Fibroblast of lung (primary cell): ENCODE data around the gene RPS26. TPM values are rescaled to one million over a fixed set of nuclear protein-coding genes. Genes with fewer than 3 reads are reported as not detected.
A peak's percentile ranks its signal among the peaks of the same experiment; 100 is the strongest.

Experiments used
- DNase-seq, 2 donors: peaks; one replicate each; pipeline versions ENCODE4 v3.0.0 to v3.0.0-alpha.2; 2010; ENCODE audit warnings: low read depth in 2 of 2
- H2AFZ ChIP-seq: 2 replicates; pipeline ENCODE4 v1.5.1; 2012; ENCODE audit warnings: low read length, control low read depth, inconsistent platforms
- H3K27ac ChIP-seq: 2 replicates; pipeline ENCODE4 v1.5.1; 2011; ENCODE audit warnings: low read length, control low read depth; ENCODE audit not compliant: insufficient read depth
- H3K27me3 ChIP-seq: 2 replicates; pipeline ENCODE4 v1.5.1; 2011; ENCODE audit warnings: mild to moderate bottlenecking, low read length; ENCODE audit not compliant: control insufficient read depth, insufficient read depth
- H3K36me3 ChIP-seq: 2 replicates; pipeline ENCODE4 v1.5.1; 2011; ENCODE audit warnings: low read length; ENCODE audit not compliant: control insufficient read depth, insufficient read depth
- H3K4me1 ChIP-seq: 2 replicates; pipeline ENCODE4 v1.5.1; 2011; ENCODE audit warnings: low read length; ENCODE audit not compliant: control insufficient read depth, insufficient read depth; ENCODE audit errors: extremely low read depth
- H3K4me2 ChIP-seq: 2 replicates; pipeline ENCODE4 v1.5.1; 2011; ENCODE audit warnings: low read length, control low read depth; ENCODE audit not compliant: insufficient read depth; ENCODE audit errors: extremely low read depth
- H3K4me3 ChIP-seq, 4 experiments: fragments of 200-600 bp in 1 of 4; sonication (generic) in 1 of 4; replicated peaks in 1 of 4; 2 replicates each; pipeline ENCODE4 v1.5.1; 2011 to 2016; ENCODE audit warnings: low read length in 4 of 4, low read depth in 3 of 4, mild to moderate bottlenecking in 3 of 4, control low read depth in 2 of 4, inconsistent platforms in 1 of 4, mixed read lengths in 1 of 4; ENCODE audit not compliant: insufficient read depth in 1 of 4; ENCODE audit errors: control extremely low read depth in 1 of 4
- H3K79me2 ChIP-seq: 2 replicates; pipeline ENCODE4 v1.5.1; 2012; ENCODE audit warnings: mild to moderate bottlenecking, low read length, inconsistent platforms; ENCODE audit not compliant: control insufficient read depth, insufficient read depth
- H3K9ac ChIP-seq: 2 replicates; pipeline ENCODE4 v1.5.1; 2011; ENCODE audit warnings: mild to moderate bottlenecking, low read length, control low read depth; ENCODE audit not compliant: insufficient read depth
- H3K9me3 ChIP-seq: 2 replicates; pipeline ENCODE4 v1.5.1; 2012; ENCODE audit warnings: low read depth, low read length; ENCODE audit not compliant: control insufficient read depth, insufficient read depth
- H4K20me1 ChIP-seq: 2 replicates; pipeline ENCODE4 v1.5.1; 2011; ENCODE audit warnings: low read length; ENCODE audit not compliant: control insufficient read depth, insufficient read depth; ENCODE audit errors: extremely low read depth
- EZH2 ChIP-seq: IDR thresholded peaks from 2 replicates; pipeline ENCODE4 v1.5.1; 2012; ENCODE audit warnings: low read length, control low read depth, mild to moderate bottlenecking; ENCODE audit errors: missing control alignments
- polyA plus RNA-seq, 2 donors: library from polyadenylated mRNA; depleted of rRNA in 1 of 2; stranded (reverse) in 1 of 2; unstranded in 1 of 2; fragments of >200 nt; gene quantifications; 2 replicates each; pipeline ENCODE4 v1.2.1, GENCODE V29; 2011 to 2012; ENCODE audit warnings: missing spikeins in 1 of 2
- total RNA-seq: library from RNA; depleted of rRNA; stranded (reverse); fragments of >200 nt; gene quantifications from 2 replicates; pipeline ENCODE4 v1.2.1, GENCODE V29; 2014
- TF ChIP-seq, protein P1 (sequence below), 2 donors: IDR thresholded peaks in 1 of 2; conservative IDR thresholded peaks in 1 of 2; 1 replicate in 1 of 2; 2 replicates in 1 of 2; pipeline ENCODE4 v1.5.1; 2011 to 2012; ENCODE audit warnings: low read length in 2 of 2, control low read depth in 1 of 2, inconsistent platforms in 1 of 2, low read depth in 1 of 2, mild to moderate bottlenecking in 1 of 2

The RPS26 gene
- total and polyA plus RNA-seq, 2 donors (not counting 1 experiment from before 2014, with no cell fraction given), result 86.2 to 739 TPM

DNA sequence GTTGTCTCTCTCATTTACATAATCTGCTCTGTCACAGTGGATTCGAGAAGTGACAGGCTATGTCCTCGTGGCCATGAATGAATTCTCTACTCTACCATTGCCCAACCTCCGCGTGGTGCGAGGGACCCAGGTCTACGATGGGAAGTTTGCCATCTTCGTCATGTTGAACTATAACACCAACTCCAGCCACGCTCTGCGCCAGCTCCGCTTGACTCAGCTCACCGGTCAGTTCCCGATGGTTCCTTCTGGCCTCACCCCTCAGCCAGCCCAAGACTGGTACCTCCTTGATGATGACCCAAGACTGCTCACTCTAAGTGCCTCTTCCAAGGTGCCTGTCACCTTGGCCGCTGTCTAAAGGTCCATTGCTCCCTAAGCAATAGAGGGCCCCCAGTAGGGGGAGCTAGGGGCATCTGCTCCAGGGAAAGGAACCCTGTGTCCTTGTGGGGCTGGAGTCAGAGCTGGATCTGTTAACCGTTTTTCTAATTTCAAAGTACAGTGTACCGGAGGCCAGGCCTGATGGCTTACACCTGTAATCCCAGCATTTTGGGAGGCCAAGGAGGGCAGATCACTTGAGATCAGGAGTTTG lies 43.3 kb downstream of the RPS26 start:
- Histone ChIP-seq H3K4me3 (no peak overlapping the region), H3K79me2 (no peaks in the 10 kb centered on the region), H3K9ac (no peak overlapping the region), H4K20me1 (no peaks in the 10 kb centered on the region), H3K9me3 (no peaks in the 10 kb centered on the region), H3K36me3 (no peaks in the 10 kb centered on the region), H2AFZ (no peak overlapping the region), H3K27me3 (peaks cover 26% of the 10 kb centered on the region), H3K27ac (no peak overlapping the region), H3K4me1 (no peaks in the 10 kb centered on the region), H3K4me2 (no peak overlapping the region)
- DNase-seq, result no peak
- TF ChIP-seq, protein P1, sequence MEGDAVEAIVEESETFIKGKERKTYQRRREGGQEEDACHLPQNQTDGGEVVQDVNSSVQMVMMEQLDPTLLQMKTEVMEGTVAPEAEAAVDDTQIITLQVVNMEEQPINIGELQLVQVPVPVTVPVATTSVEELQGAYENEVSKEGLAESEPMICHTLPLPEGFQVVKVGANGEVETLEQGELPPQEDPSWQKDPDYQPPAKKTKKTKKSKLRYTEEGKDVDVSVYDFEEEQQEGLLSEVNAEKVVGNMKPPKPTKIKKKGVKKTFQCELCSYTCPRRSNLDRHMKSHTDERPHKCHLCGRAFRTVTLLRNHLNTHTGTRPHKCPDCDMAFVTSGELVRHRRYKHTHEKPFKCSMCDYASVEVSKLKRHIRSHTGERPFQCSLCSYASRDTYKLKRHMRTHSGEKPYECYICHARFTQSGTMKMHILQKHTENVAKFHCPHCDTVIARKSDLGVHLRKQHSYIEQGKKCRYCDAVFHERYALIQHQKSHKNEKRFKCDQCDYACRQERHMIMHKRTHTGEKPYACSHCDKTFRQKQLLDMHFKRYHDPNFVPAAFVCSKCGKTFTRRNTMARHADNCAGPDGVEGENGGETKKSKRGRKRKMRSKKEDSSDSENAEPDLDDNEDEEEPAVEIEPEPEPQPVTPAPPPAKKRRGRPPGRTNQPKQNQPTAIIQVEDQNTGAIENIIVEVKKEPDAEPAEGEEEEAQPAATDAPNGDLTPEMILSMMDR (conservative IDR thresholded peaks at IDR 0.05 in 1 of 2, IDR thresholded peaks at IDR 0.05 in 1 of 2; ENCODE audit: low read depth in 1 of 2, low read length in 2 of 2), result peak; percentile 13 to 47
- TF ChIP-seq EZH2, result no peak

DNA sequence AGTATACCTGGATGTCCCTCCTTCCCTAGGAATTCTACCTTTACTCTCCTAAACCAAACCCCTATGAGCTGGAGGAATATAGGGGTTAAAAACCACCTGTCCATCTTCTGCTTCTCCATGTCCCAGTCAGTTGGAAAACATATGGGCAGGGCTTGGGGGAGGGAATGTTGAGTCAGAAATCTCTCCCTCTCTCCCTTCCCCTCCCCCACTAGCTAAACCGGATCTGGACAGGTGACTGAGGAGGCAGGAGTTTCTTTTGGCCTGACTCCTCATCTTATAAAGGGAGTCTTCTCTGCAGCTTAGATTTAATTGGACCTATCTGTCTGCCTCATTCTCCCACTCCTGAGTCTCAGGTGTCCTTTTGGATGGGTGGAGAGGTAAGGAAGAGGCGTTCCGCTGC lies 44.4 kb downstream of the RPS26 start:
- no peaks in the 10 kb centered on the region for H3K4me1 ChIP-seq
- no peak overlapping the region for H3K4me3 ChIP-seq
- H3K79me2 ChIP-seq, result no peaks in the 10 kb centered on the region
- H3K36me3 ChIP-seq, result no peaks in the 10 kb centered on the region
- TF ChIP-seq EZH2, result no peak
- TF ChIP-seq, protein P1 (conservative IDR thresholded peaks at IDR 0.05 in 1 of 2, IDR thresholded peaks at IDR 0.05 in 1 of 2; ENCODE audit: low read depth in 1 of 2, low read length in 2 of 2), result no peak
- DNase-seq, result no peak
- H3K9me3 ChIP-seq, result no peaks in the 10 kb centered on the region
- H3K4me2 ChIP-seq, result no peak overlapping the region
- no peak overlapping the region for H2AFZ ChIP-seq
- H3K27me3 ChIP-seq, result peaks cover 23% of the 10 kb centered on the region
- H4K20me1 ChIP-seq, result no peaks in the 10 kb centered on the region
- H3K9ac ChIP-seq, result no peak overlapping the region
- H3K27ac ChIP-seq, result no peak overlapping the region

DNA sequence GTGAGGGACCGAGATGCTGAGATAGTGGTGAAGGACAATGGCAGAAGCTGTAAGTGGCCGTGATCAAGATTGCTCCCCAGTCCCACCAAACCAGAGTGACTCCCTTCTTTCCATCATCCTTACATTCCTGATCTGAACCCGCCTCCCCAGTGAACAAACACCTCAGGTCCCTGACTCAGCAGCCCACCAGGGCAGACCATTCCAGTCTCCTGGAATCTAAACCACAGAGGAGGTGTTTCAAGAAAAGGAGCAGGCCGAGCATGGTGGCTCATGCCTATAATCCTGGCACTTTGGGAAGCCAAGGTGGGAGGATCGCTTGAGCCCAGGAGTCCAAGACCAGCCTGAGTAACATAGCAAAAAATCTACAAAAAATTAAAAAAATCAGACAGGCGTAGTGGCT lies 44.9 kb downstream of the RPS26 start:
- no peak overlapping the region for H3K9ac ChIP-seq
- DNase-seq, result peak in 1 of 2 donors; percentile 13
- TF ChIP-seq EZH2, result no peak
- TF ChIP-seq, protein P1 (conservative IDR thresholded peaks at IDR 0.05 in 1 of 2, IDR thresholded peaks at IDR 0.05 in 1 of 2; ENCODE audit: low read depth in 1 of 2, low read length in 2 of 2), result no peak
- no peaks in the 10 kb centered on the region for H3K4me1 ChIP-seq
- H3K4me2 ChIP-seq, result no peak overlapping the region
- H2AFZ ChIP-seq, result no peak overlapping the region
- H3K36me3 ChIP-seq, result no peaks in the 10 kb centered on the region
- H3K79me2 ChIP-seq, result no peaks in the 10 kb centered on the region
- H3K4me3 ChIP-seq, result no peak overlapping the region
- H3K9me3 ChIP-seq, result no peaks in the 10 kb centered on the region
- H3K27me3 ChIP-seq, result peaks cover 18% of the 10 kb centered on the region
- H3K27ac ChIP-seq, result no peak overlapping the region
- no peaks in the 10 kb centered on the region for H4K20me1 ChIP-seq
